Measurements from ENCODE around the gene GPR108. TPM values are rescaled to one million over a fixed set of nuclear protein-coding genes. Genes with fewer than 3 reads are reported as not detected.

GPR108 gene
- total and polyA plus RNA-seq, 2 of the 13 experiments (the other 11 are each of a cell fraction or from before 2014, with no cell fraction given) = 36.4 to 63.0 TPM

DNA sequence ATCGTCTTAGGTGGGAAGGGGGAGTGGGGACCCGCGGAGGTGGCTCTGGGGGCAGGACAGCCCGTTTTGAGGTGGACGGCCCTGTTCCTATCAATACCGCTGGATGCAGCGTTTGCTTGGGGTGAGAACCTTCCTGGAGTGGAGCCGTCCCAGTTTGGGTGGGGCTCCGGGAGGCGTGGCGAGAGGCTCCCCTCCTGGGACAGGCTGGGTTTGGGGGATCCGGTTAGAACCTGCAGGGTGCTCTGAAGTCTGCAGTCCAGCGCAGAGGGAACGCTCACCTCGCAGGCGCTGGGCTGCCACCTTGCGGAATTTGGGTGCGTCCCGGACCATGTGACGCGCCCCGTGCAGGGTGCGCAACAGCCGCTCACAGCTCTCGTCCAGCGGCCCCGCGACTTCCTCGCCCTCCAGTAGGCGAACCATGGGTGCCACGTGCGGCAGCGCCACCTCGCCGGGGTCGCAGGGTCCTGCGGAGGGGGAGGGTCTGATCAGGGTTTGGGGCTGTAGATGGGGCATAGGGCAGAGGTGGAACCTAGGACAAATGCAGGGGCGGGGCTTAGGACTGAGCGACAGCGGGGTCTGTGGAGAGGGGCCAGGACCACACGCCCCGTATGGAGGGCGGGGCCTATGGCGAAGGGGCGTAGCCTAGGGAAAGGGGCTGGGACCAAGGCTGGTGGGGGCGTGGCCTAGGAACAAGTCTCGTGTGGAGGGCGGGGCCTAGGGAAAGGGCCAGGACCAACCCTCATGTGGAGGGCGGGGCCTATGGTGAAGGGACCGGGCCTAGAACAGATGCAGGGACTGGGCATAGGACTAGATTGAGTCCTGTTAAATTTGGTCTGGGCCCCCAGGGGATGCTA lies 16.0 kb upstream of the GPR108 start (continued):
- TF ChIP-seq, protein P1, sequence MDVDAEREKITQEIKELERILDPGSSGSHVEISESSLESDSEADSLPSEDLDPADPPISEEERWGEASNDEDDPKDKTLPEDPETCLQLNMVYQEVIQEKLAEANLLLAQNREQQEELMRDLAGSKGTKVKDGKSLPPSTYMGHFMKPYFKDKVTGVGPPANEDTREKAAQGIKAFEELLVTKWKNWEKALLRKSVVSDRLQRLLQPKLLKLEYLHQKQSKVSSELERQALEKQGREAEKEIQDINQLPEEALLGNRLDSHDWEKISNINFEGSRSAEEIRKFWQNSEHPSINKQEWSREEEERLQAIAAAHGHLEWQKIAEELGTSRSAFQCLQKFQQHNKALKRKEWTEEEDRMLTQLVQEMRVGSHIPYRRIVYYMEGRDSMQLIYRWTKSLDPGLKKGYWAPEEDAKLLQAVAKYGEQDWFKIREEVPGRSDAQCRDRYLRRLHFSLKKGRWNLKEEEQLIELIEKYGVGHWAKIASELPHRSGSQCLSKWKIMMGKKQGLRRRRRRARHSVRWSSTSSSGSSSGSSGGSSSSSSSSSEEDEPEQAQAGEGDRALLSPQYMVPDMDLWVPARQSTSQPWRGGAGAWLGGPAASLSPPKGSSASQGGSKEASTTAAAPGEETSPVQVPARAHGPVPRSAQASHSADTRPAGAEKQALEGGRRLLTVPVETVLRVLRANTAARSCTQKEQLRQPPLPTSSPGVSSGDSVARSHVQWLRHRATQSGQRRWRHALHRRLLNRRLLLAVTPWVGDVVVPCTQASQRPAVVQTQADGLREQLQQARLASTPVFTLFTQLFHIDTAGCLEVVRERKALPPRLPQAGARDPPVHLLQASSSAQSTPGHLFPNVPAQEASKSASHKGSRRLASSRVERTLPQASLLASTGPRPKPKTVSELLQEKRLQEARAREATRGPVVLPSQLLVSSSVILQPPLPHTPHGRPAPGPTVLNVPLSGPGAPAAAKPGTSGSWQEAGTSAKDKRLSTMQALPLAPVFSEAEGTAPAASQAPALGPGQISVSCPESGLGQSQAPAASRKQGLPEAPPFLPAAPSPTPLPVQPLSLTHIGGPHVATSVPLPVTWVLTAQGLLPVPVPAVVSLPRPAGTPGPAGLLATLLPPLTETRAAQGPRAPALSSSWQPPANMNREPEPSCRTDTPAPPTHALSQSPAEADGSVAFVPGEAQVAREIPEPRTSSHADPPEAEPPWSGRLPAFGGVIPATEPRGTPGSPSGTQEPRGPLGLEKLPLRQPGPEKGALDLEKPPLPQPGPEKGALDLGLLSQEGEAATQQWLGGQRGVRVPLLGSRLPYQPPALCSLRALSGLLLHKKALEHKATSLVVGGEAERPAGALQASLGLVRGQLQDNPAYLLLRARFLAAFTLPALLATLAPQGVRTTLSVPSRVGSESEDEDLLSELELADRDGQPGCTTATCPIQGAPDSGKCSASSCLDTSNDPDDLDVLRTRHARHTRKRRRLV (CRISPR knock-in tag; IDR thresholded peaks at IDR 0.05) = no peak
- TF ChIP-seq ZSCAN30 (CRISPR knock-in tag; IDR thresholded peaks at IDR 0.05) (no peak), ZNF619 (CRISPR knock-in tag; IDR thresholded peaks at IDR 0.05) (0 out of 2 replicates have a peak, but pooled peaks have one; percentile 69), SRSF1 (optimal IDR thresholded peaks at IDR 0.05; ENCODE audit: low read depth, low read length) (peak; percentile 29), ZNF292 (CRISPR knock-in tag; IDR thresholded peaks at IDR 0.05; ENCODE audit: borderline replicate concordance, low read depth) (peak; percentile 72; the same call in 1 of the 2 replicates), HOXD1 (CRISPR knock-in tag; IDR thresholded peaks at IDR 0.05) (peak; percentile 86), TCF12 (IDR thresholded peaks at IDR 0.05) (no peak), TCF12 (CRISPR knock-in tag; IDR thresholded peaks at IDR 0.05) (no peak), CBX1 (IDR thresholded peaks at IDR 0.05; ENCODE audit: low read depth) (peak; percentile 26), ZNF720 (CRISPR knock-in tag; IDR thresholded peaks at IDR 0.05) (no peak), ZNF335 (CRISPR knock-in tag; IDR thresholded peaks at IDR 0.05) (peak; percentile 45; the same call in 1 of the 2 replicates), ATF7-NPFF (CRISPR knock-in tag; IDR thresholded peaks at IDR 0.05; ENCODE audit: low read depth) (peak; percentile 68; the same call in 1 of the 2 replicates), NCOA5 (CRISPR knock-in tag; IDR thresholded peaks at IDR 0.05) (no peak), CBFB (CRISPR knock-in tag; IDR thresholded peaks at IDR 0.05) (peak; percentile 63; the same call in 1 of the 2 replicates), ZNF260 (CRISPR knock-in tag; IDR thresholded peaks at IDR 0.05; ENCODE audit: borderline replicate concordance, low read depth) (no peak)
- TF ChIP-seq, protein P2, sequence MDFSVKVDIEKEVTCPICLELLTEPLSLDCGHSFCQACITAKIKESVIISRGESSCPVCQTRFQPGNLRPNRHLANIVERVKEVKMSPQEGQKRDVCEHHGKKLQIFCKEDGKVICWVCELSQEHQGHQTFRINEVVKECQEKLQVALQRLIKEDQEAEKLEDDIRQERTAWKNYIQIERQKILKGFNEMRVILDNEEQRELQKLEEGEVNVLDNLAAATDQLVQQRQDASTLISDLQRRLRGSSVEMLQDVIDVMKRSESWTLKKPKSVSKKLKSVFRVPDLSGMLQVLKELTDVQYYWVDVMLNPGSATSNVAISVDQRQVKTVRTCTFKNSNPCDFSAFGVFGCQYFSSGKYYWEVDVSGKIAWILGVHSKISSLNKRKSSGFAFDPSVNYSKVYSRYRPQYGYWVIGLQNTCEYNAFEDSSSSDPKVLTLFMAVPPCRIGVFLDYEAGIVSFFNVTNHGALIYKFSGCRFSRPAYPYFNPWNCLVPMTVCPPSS (IDR thresholded peaks at IDR 0.05) = no peak
- TF ChIP-seq, protein P3, sequence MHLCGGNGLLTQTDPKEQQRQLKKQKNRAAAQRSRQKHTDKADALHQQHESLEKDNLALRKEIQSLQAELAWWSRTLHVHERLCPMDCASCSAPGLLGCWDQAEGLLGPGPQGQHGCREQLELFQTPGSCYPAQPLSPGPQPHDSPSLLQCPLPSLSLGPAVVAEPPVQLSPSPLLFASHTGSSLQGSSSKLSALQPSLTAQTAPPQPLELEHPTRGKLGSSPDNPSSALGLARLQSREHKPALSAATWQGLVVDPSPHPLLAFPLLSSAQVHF (CRISPR knock-in tag; IDR thresholded peaks at IDR 0.05) = no peak
- TF ChIP-seq, protein P4, sequence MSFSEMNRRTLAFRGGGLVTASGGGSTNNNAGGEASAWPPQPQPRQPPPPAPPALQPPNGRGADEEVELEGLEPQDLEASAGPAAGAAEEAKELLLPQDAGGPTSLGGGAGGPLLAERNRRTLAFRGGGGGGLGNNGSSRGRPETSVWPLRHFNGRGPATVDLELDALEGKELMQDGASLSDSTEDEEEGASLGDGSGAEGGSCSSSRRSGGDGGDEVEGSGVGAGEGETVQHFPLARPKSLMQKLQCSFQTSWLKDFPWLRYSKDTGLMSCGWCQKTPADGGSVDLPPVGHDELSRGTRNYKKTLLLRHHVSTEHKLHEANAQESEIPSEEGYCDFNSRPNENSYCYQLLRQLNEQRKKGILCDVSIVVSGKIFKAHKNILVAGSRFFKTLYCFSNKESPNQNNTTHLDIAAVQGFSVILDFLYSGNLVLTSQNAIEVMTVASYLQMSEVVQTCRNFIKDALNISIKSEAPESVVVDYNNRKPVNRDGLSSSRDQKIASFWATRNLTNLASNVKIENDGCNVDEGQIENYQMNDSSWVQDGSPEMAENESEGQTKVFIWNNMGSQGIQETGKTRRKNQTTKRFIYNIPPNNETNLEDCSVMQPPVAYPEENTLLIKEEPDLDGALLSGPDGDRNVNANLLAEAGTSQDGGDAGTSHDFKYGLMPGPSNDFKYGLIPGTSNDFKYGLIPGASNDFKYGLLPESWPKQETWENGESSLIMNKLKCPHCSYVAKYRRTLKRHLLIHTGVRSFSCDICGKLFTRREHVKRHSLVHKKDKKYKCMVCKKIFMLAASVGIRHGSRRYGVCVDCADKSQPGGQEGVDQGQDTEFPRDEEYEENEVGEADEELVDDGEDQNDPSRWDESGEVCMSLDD (CRISPR knock-in tag; IDR thresholded peaks at IDR 0.05; ENCODE audit: borderline replicate concordance) = peak; percentile 92
